ENCODE data around the gene MTMR4. TPM values are rescaled to one million over a fixed set of nuclear protein-coding genes. Genes with fewer than 3 reads are reported as not detected.
"Not testable (repeated sequence)": the region's sequence is repeated elsewhere in the genome, so short reads cannot be mapped to it uniquely, and the experiment has no call there.

Gene MTMR4
- 10 to 100 TPM; 72.2 to 75.6 TPM for total RNA-seq

- H3K4me1 Mint-ChIP-seq, result peaks cover 41% of the 10 kb centered on the region
- H3K36me3 Mint-ChIP-seq, result peaks cover 31% of the 10 kb centered on the region
Observed at GRCh38 chr17:58513965-58514769, at the start of gene MTMR4. TSS of gene MTMR4 (minus strand) at chr17:58514638. CDS start at chr17:58514407, 231 bp downstream.

GRCh38 chr17:58560511-58560910 is 46.1 kb upstream of the MTMR4 start:
- no peaks in the 10 kb centered on the region for H3K9me3 Mint-ChIP-seq
- H3K36me3 Mint-ChIP-seq, result no peaks in the 10 kb centered on the region
- no peaks in the 10 kb centered on the region for H3K27me3 Mint-ChIP-seq
- H3K4me3 Mint-ChIP-seq, result no peak overlapping the region
- no peak overlapping the region for H3K27ac Mint-ChIP-seq
- peaks cover 9% of the 10 kb centered on the region for H3K4me1 Mint-ChIP-seq
- DNase-seq, result no peak

More at GRCh38 chr17:58513965-58514769, at the start of gene MTMR4:
- peak within 1 kb of the TSS; percentile 96 for H3K4me3 Mint-ChIP-seq
- H3K27ac Mint-ChIP-seq, result peak within 1 kb of the TSS; percentile 87
- H3K9me3 Mint-ChIP-seq, result no peaks in the 10 kb centered on the region
- DNase-seq, result peak; percentile 83
- H3K27me3 Mint-ChIP-seq, result peaks cover 5% of the 10 kb centered on the region

DNA sequence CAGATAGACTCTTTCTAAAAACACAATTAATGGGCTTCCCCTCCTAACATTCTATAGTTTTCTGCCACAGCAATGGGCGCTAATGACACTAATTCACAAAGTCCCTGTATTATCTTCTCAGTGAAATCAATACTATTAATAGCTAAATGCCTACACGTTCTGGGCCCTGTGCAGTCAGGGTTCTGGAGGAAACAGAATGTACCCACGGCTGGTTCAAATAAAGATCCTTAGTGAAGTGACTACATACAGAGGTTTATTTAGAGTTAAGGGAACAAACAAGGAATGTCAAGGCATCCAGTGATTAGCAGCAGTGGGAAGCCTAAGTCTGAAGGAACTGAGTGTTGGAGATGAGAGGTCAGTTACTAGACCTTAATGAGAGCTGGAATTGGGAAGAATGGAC is 43.5 kb upstream of the MTMR4 start:
- no peak overlapping the region for H3K4me3 Mint-ChIP-seq
- no peaks in the 10 kb centered on the region for H3K36me3 Mint-ChIP-seq
- no peak overlapping the region for H3K27ac Mint-ChIP-seq
- DNase-seq, result no peak
- H3K27me3 Mint-ChIP-seq, result no peaks in the 10 kb centered on the region
- no peaks in the 10 kb centered on the region for H3K9me3 Mint-ChIP-seq
- peaks cover 4% of the 10 kb centered on the region for H3K4me1 Mint-ChIP-seq

DNA sequence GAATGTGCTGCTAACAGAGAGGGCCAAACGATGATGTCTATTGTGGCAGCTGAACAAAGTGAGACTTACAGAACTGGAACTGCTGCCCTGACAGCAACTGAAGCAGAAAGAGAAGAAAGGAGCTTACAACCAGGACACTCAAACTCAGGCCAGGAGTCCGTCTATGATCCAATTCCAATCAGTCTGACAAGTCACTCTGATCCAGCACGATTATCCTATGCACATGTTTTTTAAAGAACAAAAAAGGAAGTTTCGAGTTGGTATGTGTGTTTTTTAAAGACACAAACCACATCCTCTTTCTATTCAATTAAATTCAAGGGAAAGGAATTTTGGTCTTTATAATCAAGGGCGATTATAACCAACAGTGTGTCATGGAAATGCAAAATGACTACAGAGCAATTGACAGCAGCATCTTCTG is 42.4 kb upstream of the MTMR4 start:
- Mint-ChIP-seq H3K9me3 (no peaks in the 10 kb centered on the region), H3K27ac (no peak overlapping the region), H3K4me1 (peaks cover 4% of the 10 kb centered on the region), H3K36me3 (no peaks in the 10 kb centered on the region), H3K27me3 (no peaks in the 10 kb centered on the region), H3K4me3 (no peak overlapping the region)
- DNase-seq, result no peak

GRCh38 chr17:58555109-58555508 is 40.7 kb upstream of the MTMR4 start:
- not testable (repeated sequence) for H3K27ac Mint-ChIP-seq, H3K4me3 Mint-ChIP-seq, H3K27me3 Mint-ChIP-seq, H3K36me3 Mint-ChIP-seq, DNase-seq, H3K4me1 Mint-ChIP-seq, H3K9me3 Mint-ChIP-seq

DNA sequence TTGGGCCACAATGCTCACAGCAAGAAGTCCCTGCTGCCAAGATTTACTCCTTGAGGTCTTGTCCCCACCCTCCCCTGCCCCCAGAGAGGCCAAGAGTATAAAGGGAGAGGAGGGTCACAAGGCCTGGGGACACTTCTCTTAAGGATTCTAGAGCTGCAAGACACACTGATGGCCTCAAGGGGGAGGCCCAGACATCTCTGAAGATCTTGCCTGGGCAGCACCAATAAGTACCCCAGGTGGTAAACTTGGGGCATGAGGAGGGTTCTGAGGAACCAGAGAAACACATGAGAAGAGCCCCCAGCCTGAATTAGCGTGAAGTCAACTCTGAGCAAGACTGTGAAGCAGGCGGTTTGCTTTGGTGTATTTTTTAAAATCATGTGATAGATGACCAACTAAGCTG is 26.8 kb upstream of the MTMR4 start:
- DNase-seq, result no peak
- no peaks in the 10 kb centered on the region for H3K9me3 Mint-ChIP-seq
- H3K4me1 Mint-ChIP-seq, result no peaks in the 10 kb centered on the region
- no peak overlapping the region for H3K4me3 Mint-ChIP-seq
- no peaks in the 10 kb centered on the region for H3K36me3 Mint-ChIP-seq
- H3K27me3 Mint-ChIP-seq, result no peaks in the 10 kb centered on the region
- H3K27ac Mint-ChIP-seq, result no peak overlapping the region

GRCh38 chr17:58539698-58540097 is 25.3 kb upstream of the MTMR4 start:
- peaks cover 6% of the 10 kb centered on the region for H3K27me3 Mint-ChIP-seq
- DNase-seq, result no peak
- no peaks in the 10 kb centered on the region for H3K4me1 Mint-ChIP-seq
- no peaks in the 10 kb centered on the region for H3K36me3 Mint-ChIP-seq
- H3K9me3 Mint-ChIP-seq, result no peaks in the 10 kb centered on the region
- no peak overlapping the region for H3K4me3 Mint-ChIP-seq
- H3K27ac Mint-ChIP-seq, result no peak overlapping the region

DNA sequence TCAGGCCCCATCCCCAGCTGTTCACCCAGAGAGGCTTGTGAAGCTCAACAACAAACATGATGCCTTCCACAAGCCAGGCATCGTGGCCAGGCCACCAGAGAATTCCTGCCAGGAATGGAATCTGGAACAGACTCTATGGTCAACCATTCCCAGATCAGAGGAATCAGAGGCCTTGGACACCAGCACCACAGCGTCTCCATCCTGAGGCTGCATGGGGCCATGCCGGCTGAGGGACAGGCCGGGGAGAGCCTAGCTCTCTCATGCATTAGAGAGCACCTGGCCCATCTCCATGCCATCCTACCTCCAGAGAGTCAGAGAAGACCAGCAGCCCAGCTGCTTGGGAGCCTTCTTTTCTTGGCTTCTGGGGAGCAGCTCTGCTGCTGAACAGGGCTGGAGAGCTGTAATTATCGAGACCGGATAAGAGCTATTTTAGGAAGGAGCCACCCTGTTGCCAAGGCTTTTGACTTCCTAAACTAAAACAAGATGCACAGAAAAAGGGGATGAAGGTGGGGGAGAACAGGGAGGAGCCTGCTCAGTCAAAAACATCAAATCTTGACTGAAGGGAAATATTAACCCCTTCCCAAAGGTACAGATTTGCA is 24.5 kb upstream of the MTMR4 start:
- no peaks in the 10 kb centered on the region for H3K36me3 Mint-ChIP-seq
- no peak overlapping the region for H3K27ac Mint-ChIP-seq

DNA sequence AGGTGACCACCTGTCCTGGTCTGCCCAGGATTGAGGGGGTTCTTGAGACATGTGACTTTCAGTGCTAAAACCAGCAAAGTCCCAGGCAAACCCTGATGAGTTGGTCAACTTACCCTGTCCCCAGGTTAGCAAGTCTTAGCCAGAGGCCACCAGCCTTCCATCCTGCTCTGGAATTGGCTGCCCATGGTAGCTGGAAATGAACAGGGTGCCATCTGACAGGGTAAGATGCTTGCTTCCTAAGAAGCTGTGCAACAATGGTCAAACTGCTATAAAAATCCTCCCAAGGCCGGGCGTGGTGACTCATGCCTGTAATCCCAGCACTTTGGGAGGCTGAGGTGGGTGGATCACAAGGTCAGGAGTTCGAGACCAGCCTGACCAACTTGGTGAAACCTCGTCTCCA is 22.8 kb upstream of the MTMR4 start:
- Mint-ChIP-seq H3K36me3 (no peaks in the 10 kb centered on the region), H3K4me1 (no peaks in the 10 kb centered on the region), H3K9me3 (no peaks in the 10 kb centered on the region), H3K4me3 (no peak overlapping the region), H3K27me3 (peaks cover 20% of the 10 kb centered on the region), H3K27ac (no peak overlapping the region)
- no peak for DNase-seq

More for the DNA sequence above, 24.5 kb upstream of the MTMR4 start:
- Mint-ChIP-seq H3K9me3 (no peaks in the 10 kb centered on the region), H3K27me3 (peaks cover 6% of the 10 kb centered on the region), H3K4me1 (no peaks in the 10 kb centered on the region), H3K4me3 (no peak overlapping the region)
- no peak for DNase-seq

DNA sequence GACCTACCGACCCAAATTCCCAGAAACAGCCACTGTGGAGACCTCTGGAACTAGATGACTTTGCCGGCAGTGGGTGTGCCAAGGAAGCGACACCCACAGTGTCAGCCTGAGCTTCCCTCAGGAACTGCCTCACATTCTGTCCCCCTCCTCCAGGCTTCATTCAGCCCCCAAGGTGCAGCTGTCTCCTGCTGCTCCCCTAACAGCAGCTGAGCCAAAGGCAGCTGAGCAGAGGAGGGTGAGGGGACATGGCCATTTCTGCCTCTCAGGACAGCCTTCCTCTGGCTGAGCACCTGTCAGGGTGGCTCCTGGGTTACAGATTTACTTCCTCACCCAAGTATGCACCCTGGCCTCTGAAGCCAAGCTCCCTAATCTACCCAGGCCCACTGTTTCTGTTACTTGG is 22.1 kb upstream of the MTMR4 start:
- no peaks in the 10 kb centered on the region for H3K9me3 Mint-ChIP-seq
- H3K27ac Mint-ChIP-seq, result no peak overlapping the region
- DNase-seq, result no peak
- H3K4me3 Mint-ChIP-seq, result no peak overlapping the region
- H3K4me1 Mint-ChIP-seq, result no peaks in the 10 kb centered on the region
- peaks cover 23% of the 10 kb centered on the region for H3K27me3 Mint-ChIP-seq
- no peaks in the 10 kb centered on the region for H3K36me3 Mint-ChIP-seq

DNA sequence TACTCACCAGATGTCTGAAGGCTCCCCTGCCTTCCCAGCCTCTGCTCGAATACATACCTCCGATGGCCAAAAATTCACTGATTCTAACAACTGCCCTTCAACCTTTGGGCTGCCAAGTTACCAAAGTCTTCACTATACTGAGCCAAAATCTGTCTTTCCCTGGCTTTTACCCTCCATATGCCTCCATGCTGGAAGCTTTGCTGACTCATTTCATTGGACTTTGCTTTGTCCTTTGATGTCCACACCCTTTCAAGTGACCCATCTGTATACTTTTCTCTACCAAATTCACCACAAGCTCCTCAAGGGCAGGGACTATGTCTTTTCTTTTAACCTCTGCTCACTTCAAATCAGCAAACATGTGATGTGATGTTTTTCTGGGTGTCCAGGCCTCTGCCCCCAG is 21.0 kb upstream of the MTMR4 start:
- no peaks in the 10 kb centered on the region for H3K36me3 Mint-ChIP-seq
- no peaks in the 10 kb centered on the region for H3K4me1 Mint-ChIP-seq
- H3K4me3 Mint-ChIP-seq, result no peak overlapping the region
- H3K27me3 Mint-ChIP-seq, result peaks cover 28% of the 10 kb centered on the region
- H3K9me3 Mint-ChIP-seq, result no peaks in the 10 kb centered on the region
- no peak overlapping the region for H3K27ac Mint-ChIP-seq
- no peak for DNase-seq

DNA sequence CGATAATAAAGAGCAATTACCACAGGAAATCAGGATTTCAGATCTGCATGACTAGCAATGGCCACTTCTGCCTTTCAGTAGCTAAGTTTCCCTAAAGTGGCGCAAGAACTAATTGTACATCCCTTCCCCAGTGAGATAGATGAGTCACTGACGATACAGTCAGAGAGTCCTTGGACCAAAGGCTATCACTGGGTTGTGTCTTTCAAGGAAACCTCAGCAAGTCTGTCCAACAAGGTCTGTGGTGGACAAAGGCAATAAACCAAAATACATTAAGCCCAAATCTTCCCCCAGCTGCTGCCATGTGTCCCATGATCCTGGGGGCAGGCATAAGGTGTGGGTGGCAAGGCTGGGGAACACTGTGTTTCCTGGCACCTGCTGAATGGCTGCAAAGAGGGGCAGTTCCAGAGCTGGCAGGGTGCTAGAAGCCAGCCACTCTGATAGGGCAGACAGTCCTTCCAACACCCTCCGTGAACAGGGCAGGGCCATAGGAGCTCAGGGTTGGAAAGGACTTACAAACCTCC is 20.5 kb upstream of the MTMR4 start:
- Mint-ChIP-seq H3K36me3 (no peaks in the 10 kb centered on the region), H3K4me1 (no peaks in the 10 kb centered on the region), H3K27me3 (peaks cover 33% of the 10 kb centered on the region), H3K9me3 (no peaks in the 10 kb centered on the region), H3K4me3 (no peak overlapping the region), H3K27ac (no peak overlapping the region)
- no peak for DNase-seq

- no peaks in the 10 kb centered on the region for H3K36me3 Mint-ChIP-seq
- no peak overlapping the region for H3K27ac Mint-ChIP-seq
- peaks cover 39% of the 10 kb centered on the region for H3K27me3 Mint-ChIP-seq
- DNase-seq, result no peak
- no peaks in the 10 kb centered on the region for H3K4me1 Mint-ChIP-seq
- H3K4me3 Mint-ChIP-seq, result no peak overlapping the region
- no peaks in the 10 kb centered on the region for H3K9me3 Mint-ChIP-seq
Observed at GRCh38 chr17:58534331-58534730, 19.9 kb upstream of the MTMR4 start.

GRCh38 chr17:58533616-58534188 is 19.3 kb upstream of the MTMR4 start:
- Mint-ChIP-seq H3K36me3 (no peaks in the 10 kb centered on the region), H3K4me3 (no peak overlapping the region), H3K9me3 (no peaks in the 10 kb centered on the region), H3K27ac (no peak overlapping the region), H3K4me1 (no peaks in the 10 kb centered on the region), H3K27me3 (peaks cover 41% of the 10 kb centered on the region)
- DNase-seq, result no peak

DNA sequence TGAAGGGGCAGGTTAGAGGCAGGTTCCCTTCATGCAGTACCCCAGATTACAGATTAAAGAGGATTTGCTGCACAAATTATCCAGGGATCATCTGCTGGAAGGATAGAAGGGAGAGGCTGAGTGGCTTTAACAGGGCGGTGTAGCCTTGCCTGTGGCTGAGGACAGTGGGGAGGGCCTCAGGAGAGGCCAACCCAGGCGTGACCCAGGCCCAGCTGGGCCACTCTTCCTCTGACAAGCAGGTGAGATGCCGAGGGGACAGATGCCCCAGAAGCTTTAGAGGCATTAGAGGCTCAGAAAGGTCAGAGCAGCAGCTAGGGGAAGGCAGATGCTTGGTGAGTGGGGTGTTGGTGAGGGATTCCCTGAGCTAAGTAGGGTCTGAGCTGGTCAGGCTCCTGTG is 18.1 kb upstream of the MTMR4 start:
- H3K27me3 Mint-ChIP-seq, result peaks cover 41% of the 10 kb centered on the region
- no peak overlapping the region for H3K4me3 Mint-ChIP-seq
- H3K36me3 Mint-ChIP-seq, result no peaks in the 10 kb centered on the region
- no peak overlapping the region for H3K27ac Mint-ChIP-seq
- no peak for DNase-seq
- no peaks in the 10 kb centered on the region for H3K4me1 Mint-ChIP-seq
- no peaks in the 10 kb centered on the region for H3K9me3 Mint-ChIP-seq
